Gastroesophageal sphincter (tissue), 3 donors: Measurements from ENCODE around the gene NCOA5.

ENCODE experiments used
- CTCF ChIP-seq, 4 experiments: fragments of 200-600 bp in 2 of 4; fragments of 450-650 bp in 2 of 4; sonication (generic) in 1 of 4; IDR thresholded peaks; one replicate each; pipeline ENCODE4 v1.5.1; 2017 to 2019; ENCODE audit warnings: antibody characterized with exemption in 4 of 4, mild to moderate bottlenecking in 2 of 4, moderate library complexity in 2 of 4
- POLR2A ChIP-seq, 2 donors: fragments of 450-650 bp; IDR thresholded peaks; one replicate each; pipeline ENCODE4 v1.6.1; 2017; ENCODE audit warnings: antibody characterized with exemption in 2 of 2, mild to moderate bottlenecking in 2 of 2, moderate library complexity in 1 of 2

- TF ChIP-seq CTCF (IDR thresholded peaks at IDR 0.05) (no peak), POLR2A (IDR thresholded peaks at IDR 0.05) (no peak)
These were observed 16.7 kb downstream of the NCOA5 start for GRCh38 chr20:46073024-46073423.
